ENCODE results near the gene CRYBG1. TPM values are rescaled to one million over a fixed set of nuclear protein-coding genes. Genes with fewer than 3 reads are reported as not detected.

CRYBG1 gene, protein sequence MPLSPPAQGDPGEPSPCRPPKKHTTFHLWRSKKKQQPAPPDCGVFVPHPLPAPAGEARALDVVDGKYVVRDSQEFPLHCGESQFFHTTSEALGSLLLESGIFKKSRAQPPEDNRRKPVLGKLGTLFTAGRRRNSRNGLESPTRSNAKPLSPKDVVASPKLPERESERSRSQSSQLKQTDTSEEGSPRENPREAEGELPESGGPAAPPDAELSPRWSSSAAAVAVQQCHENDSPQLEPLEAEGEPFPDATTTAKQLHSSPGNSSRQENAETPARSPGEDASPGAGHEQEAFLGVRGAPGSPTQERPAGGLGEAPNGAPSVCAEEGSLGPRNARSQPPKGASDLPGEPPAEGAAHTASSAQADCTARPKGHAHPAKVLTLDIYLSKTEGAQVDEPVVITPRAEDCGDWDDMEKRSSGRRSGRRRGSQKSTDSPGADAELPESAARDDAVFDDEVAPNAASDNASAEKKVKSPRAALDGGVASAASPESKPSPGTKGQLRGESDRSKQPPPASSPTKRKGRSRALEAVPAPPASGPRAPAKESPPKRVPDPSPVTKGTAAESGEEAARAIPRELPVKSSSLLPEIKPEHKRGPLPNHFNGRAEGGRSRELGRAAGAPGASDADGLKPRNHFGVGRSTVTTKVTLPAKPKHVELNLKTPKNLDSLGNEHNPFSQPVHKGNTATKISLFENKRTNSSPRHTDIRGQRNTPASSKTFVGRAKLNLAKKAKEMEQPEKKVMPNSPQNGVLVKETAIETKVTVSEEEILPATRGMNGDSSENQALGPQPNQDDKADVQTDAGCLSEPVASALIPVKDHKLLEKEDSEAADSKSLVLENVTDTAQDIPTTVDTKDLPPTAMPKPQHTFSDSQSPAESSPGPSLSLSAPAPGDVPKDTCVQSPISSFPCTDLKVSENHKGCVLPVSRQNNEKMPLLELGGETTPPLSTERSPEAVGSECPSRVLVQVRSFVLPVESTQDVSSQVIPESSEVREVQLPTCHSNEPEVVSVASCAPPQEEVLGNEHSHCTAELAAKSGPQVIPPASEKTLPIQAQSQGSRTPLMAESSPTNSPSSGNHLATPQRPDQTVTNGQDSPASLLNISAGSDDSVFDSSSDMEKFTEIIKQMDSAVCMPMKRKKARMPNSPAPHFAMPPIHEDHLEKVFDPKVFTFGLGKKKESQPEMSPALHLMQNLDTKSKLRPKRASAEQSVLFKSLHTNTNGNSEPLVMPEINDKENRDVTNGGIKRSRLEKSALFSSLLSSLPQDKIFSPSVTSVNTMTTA (N-terminal part only)
- polyA plus RNA-seq (ENCODE audit: insufficient read length in 4 of 4), result 10 to 100 TPM; 22.1 to 29.8 (median 25.9) TPM

DNA sequence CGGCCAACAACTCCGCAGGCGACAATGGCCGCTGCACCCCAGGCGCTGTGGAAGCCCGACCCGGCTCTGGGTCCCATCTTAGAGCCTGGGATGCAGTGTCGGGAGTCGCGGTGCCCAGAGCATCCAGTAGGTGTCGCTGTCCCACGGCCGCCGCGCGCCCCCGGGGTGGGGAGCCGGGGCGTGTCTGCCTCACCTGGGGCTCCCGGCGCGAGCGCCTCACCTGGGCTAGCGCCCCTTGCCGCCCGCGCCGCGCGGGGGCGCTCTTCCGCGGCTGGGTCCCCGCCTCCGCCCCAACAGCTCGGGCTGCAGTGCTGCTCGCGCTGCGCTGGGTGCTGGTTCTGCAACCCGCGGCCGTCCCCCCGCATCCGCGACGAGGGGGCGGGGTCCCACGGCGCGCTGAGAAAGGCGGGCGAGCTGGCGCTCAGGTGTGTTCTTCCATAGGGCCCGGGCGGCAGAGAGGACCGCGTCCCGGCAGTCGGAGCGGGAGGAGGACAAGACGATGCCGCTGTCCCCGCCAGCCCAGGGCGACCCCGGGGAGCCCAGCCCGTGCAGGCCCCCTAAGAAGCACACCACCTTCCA lies at the start of gene CRYBG1:
TSS of gene CRYBG1 (plus strand) at position 308 of the 579 bp plus-strand sequence. CDS start at position 500, 192 bp downstream.
- peak in 3 of 4 donors; percentile 41 to 51 (median 45) for DNase-seq (ENCODE audit: low read depth in 4 of 4, low spot score in 2 of 4)

DNA sequence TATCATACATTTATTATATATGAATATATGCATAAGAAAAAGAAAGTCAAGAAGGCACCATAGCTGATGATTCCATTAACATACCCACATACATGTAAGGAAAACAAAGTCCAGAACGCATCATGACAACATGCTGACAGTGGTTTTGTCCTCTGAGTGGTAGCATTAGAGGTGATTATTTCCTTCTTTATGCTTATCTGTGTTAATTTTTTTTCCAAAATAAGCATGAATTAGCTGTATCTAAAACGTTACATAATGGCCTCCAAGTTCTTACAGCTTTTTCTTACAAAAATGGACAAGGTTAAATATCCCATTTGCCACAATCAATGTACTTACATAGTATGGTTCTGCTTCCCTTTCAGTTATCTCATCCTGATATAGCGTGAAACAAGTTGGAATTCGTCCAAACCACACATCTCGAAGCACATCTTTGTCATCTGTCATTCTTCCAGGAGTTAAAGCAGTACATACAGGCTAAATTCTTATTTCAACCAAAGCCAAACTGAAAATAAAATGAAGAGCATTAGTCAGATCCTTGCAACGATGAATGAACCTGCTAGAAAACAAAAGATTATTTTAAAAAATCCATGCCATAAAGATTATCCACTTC lies 44.6 kb upstream of the CRYBG1 start:
- DNase-seq (ENCODE audit: low read depth in 4 of 4, low spot score in 2 of 4), result no peak

DNA sequence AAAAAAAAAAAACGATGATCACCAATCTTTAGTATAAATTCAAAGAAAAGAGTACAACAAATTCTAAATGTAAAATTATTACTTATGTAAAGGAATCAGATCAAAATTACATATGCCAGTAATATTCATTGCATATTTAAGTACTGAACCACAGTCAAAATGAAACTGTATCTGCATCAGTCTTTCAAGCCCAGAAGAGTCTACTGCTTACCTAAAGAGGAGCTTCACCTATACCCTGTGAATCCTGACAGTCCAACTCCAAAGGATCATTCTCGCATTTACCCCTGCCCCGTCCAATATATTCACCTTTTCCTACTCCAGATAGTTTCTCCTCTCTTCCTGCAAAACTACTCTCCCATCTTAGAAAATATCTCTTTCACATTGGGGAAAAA lies 44.1 kb upstream of the CRYBG1 start:
- no peak for DNase-seq (ENCODE audit: low read depth in 4 of 4, low spot score in 2 of 4)

DNA sequence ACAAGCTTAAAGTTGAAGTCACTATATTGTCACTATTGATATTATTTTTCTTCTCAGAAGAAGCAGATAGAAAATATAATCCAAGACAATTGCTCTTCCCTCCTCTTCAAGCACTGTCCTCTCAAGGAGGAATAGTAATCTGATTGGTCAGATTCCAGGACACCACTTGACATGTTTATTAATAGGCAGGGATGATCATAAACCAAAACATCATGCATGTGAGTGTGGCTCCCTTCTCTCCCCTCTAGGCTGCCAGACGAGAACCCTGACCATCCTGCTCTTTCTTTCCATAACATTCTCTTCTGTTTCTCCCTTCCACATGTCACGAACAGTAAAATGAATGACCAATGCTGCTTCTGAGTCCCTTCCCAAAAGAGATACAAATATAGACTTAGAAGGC lies 42.5 kb upstream of the CRYBG1 start:
- DNase-seq (ENCODE audit: low read depth in 4 of 4, low spot score in 2 of 4), result no peak

DNA sequence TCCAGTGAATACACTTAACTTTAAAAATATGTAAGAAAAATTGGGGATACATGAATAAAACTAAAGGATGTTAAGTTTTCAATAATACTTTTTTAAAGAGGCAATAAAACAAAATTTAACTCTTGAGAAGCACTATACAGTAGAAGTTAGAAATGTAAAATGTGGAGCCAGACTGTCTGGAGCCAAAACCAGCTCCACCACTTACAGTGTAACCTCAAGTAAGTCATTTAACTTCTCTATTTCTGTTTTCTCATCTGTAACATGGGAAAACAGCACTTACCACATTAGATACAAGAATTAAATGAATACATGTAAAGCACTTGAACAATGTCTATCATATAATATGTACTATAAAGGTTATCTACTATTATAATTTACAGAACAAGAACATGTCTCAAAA lies 41.7 kb upstream of the CRYBG1 start:
- DNase-seq (ENCODE audit: low read depth in 4 of 4, low spot score in 2 of 4), result no peak

DNA sequence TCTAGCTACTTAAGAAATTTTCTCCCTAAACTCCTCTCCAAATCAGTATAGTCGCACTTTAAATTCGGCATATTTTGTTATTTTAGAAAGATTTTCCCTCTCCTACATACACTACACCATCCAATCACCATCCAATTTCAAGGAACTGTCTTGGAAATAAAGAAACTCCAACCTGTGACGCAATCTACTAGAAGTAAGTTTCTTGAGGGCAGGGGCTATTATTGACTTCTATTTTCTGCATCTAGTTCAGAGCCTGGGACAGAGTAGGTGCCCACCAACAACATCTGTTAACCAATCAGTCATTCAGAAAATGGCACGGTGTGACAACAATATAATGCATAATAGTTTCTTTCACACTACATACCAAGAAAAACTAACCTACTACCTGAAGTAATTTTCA lies 38.6 kb upstream of the CRYBG1 start:
- DNase-seq (ENCODE audit: low read depth in 4 of 4, low spot score in 2 of 4), result no peak

DNA sequence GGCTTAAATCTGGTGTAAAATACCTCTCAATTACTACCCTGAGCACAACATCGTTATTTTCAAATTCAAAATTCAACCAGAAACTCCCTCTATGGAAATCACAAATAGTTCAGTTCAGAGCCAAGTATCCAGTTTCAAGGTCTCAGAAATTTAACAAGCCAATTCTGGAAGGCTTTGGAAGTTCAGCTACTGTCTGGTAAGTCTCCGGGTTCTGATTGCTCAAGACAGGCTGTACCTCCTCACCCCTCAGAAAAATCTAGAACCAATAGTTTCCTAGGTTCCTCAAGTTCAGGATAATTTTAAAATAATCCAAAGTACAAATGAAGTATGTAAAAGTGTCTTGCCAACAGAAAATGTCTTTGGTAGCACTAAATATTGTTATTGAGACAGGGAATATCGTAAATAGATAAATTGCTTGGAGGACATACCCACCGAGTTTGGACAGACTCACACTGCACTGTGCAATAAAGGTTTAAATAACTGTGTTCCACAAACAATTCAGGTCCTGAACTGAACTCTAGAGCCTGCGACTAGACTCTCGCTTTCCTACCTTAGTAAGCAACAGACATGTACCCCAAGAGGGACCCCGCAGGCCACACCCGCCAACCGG lies 35.7 kb upstream of the CRYBG1 start:
- DNase-seq (ENCODE audit: low read depth in 4 of 4, low spot score in 2 of 4), result peak in 1 of 4 donors; percentile 9

DNA sequence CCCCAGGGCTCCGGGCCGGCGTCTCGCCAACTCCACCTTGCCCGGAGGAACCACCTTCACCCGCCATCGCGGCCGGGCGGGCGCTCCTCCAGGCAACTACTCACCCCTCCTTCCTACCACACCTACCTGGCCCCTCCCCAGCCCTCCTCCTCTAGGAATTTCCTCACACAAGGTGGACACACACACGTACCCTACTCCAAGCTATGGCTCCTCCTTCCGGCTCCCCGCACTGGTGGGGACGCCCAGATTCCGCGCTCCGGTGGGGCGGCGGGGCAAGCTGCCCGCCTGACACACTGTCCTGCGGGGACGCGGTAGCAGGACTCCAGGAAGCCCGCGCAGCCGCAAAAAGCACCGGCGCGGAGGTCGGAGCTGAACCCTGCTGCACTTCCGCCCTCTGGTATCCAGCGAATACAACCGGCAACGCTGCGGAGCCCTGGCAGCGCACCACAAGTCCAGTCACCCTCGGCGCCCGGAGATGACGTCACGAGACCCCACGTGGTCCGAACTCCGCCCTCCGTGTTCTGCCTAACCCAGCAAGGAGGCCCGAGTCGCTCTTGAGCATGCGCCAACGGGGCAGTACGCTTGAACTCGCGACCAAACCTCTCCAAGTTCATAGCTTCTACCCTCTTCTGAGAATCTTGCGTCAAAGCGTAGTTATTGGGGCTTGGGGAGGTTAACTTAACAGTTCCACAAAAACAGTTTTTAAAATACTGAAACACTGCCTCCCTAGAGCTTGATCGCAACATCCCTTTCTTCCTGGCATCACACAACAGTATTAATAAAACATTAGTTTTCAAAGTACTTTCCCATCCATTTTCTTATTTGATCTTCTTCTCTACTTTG lies 35.0 kb upstream of the CRYBG1 start, which contains the start of gene ATG5:
TSS of gene ATG5 (minus strand) at position 425 of the 843 bp plus-strand sequence. CDS start 9,552 bp downstream, outside the sequence.
- peak; percentile 90 to 98 (median 96) for DNase-seq (ENCODE audit: low read depth in 4 of 4, low spot score in 2 of 4)

DNA sequence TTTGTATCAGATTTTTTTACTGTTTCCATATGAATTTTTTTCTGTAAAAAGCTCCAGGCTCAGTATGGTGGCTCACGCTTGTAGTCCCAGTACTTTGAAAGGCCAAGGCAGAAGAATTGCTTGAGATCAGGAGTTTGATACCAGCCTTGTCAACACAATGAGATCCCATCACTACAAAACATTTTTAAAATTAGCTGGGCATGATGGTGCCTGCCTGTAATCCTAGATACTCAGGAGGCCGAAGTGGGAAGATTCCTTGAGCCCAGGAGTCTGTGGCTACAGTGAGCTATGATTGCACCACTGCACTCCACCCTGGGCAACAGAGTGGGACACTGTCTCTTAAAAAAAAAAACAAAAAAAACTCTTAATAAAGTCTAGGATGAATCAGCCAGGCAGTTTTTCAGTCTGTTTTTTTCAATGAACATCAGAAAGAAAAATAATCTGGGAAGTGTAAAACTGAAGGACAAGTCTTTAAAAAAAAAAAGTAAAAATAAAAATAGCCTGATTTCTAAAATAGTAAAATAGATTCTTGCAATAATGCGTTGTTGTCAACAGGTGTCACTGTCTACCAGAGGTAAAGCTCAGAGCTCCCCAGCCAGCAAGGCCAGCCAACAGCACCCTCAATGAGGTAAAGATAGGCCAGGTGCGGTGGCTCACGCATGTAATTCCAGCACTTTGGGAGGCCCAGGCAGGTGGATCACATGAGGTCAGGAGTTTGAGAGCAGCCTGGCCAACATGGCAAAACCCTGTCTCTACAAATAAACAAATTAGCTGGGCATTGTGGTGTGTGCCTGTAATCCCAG lies 25.7 kb upstream of the CRYBG1 start:
- DNase-seq (ENCODE audit: low read depth in 4 of 4, low spot score in 2 of 4), result no peak

DNA sequence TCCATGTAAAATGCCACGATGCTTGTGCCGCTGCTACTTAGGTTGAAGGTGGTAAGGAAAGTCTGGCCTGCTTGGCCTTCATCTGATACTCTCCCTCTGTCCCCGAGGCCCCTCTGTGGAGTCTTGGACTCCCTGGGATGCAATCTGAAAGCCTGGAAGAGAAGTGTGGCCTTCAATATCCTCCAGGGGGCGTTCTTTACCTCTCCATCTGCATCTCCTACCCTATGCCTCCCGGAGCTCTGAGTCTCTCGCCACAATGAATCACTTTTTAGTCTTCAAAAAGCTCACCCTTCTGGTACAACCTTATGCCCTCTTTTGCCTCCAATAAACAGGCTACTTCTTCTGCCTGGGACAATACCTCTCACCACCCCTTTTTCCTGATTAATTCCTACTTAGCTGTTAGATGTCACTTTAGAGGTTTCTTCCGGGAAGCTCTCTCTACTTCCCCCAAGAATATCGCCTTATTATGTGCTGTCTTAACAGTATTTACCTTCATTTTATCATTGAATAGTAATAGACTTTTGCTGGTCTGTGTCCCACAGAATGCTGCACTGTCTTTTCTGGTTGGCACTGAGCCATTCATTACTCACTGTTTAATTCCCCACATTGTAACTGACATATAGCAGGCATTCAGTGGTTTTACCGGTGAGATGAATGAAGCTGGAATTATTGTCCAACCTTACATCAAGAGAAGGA lies 21.0 kb upstream of the CRYBG1 start:
- peak in 1 of 4 donors; percentile 8 for DNase-seq (ENCODE audit: low read depth in 4 of 4, low spot score in 2 of 4)

DNA sequence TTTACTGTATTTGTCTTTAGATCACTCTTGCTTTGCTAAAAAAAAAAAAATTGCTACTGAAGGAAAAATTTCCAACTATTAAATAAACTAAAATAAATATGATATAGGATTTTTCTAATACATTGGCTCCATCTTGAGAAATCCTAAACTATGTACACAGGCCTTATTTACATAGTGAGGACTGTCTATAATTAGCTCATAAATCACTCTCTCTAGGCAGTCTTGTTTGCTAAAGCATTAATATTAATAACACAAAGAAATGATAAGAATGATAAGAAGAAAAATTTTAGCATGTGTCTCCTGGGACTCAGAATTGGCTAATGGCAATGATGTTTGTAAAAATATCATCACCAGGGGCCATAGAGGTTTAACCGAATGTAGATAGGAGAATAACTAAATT lies 13.3 kb upstream of the CRYBG1 start:
- DNase-seq (ENCODE audit: low read depth in 4 of 4, low spot score in 2 of 4), result no peak

DNA sequence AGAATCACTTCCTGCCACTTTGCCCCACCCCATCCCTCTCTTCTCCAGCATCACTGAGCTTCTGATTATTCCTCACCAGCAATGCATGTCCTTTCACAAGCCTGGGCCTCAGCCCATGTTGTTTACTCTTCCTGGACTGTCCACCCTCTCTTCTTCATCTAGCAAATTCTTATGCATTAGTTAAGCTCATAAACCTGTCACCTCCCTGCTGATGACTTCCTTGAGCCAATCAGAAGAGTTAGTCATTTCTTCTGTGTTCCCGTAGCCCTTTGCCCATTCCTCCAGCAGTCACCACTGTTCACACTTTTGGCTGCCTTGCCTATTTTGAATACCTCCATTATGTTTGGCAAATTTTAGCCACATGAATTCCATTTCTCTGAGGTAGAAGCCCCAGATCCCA lies 4.1 kb upstream of the CRYBG1 start:
- DNase-seq (ENCODE audit: low read depth in 4 of 4, low spot score in 2 of 4), result no peak

DNA sequence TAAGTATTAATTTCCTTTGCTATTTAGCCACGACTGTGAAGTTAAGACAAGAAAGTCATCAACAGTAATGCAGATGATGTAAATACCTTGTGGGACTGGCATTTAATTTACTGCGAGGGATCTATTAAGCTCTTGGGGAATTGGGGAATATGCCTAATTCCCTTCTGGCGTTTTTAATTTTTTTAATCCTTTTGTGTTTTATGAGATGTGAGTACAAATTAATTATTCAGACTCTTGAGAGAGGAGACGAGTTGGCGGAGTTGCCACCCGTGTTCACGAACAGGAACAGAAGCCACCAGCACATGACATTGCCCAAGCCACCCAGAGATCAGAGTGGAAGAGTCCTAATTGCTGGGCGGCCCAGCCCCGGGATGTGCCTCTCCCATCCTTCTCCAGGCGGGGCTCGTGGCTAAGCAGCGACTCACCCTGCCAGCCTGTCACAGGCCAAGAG lies 533 bp upstream of the CRYBG1 start:
- DNase-seq (ENCODE audit: low read depth in 4 of 4, low spot score in 2 of 4), result no peak

DNA sequence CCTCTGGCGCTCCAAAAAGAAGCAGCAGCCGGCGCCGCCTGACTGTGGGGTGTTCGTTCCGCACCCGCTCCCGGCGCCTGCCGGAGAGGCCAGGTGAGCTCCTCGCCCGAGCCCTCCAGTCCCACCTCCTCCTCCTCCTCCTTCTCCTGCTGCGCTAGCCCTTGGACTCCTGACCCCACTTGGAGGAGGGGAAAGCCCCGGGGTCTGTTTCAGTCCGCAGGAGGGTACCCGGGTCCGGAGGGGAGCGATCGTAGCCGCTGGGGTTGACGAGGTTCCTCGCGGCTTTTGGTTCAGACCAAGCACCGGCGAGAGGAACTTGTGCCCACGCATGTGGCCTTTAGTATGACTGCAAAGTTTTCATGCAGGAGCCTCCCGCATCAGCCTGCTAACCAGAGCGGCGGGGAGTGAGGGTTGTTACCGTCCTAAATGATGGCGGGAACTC lies 493 bp downstream of the CRYBG1 start:
- peak in 1 of 4 donors; percentile 5 for DNase-seq (ENCODE audit: low read depth in 4 of 4, low spot score in 2 of 4)

DNA sequence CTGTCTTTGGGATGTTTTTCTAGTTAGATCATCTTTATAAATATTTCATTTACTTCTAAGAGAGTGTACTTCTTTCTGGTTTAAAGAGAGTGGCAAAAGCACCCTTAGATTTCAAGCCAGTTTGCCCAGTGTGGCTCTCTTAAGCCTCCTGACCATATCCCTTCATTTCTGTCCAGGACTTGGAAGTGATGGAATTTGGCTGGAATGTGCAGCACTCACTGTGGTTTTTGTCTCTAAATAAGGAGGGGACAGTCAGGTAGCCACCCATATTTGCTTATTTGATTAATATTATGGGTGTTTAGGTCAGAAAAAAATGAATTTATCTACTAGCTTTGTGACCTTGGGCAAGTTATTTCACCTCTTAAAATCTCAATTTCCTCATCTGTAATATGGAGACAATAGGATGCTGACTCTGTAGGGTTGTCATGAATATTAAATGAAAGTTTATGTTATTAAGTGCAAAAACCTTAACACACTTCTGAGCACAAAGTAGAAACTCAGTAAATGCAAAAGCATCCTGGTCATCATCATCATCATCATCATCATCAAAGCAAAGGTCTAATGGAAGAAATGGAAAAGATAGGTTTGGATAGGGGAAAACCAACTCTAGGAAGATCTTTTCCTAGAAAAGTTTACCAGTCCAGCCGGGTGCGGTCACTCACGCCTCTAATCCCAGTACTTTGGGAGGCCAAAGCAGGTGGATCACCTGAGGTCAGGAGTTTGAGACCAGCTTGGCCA lies 3.1 kb downstream of the CRYBG1 start:
- no peak for DNase-seq (ENCODE audit: low read depth in 4 of 4, low spot score in 2 of 4)

DNA sequence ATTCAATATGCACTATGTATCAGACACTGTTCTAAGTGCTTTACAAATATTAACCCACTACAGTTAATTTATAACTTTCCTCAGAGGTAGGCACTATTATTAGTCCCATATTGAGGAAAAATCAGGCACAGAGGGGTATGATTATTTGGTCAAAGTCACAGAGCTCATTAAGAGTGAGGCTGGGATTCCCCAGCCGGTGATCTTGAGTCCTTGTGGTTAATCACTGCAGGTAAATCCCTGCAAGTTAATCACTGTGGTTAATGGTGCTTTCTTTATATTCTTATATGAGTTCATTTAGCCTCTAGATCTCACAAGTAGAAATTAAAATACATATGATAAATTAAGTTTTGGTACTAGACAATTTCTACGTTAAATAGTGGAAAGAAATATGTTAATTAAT lies 9.2 kb downstream of the CRYBG1 start:
- DNase-seq (ENCODE audit: low read depth in 4 of 4, low spot score in 2 of 4), result no peak

Measured in left renal cortex interstitium (tissue), 4 donors.